ENCODE data around the gene CYP2A13. TPM values are rescaled to one million over a fixed set of nuclear protein-coding genes. Genes with fewer than 3 reads are reported as not detected.
"Not testable (repeated sequence)": the region's sequence is repeated elsewhere in the genome, so short reads cannot be mapped to it uniquely, and the experiment has no call there.

The CYP2A13 gene
- total RNA-seq, 1 donor from 2014 or later, result not detected

DNA sequence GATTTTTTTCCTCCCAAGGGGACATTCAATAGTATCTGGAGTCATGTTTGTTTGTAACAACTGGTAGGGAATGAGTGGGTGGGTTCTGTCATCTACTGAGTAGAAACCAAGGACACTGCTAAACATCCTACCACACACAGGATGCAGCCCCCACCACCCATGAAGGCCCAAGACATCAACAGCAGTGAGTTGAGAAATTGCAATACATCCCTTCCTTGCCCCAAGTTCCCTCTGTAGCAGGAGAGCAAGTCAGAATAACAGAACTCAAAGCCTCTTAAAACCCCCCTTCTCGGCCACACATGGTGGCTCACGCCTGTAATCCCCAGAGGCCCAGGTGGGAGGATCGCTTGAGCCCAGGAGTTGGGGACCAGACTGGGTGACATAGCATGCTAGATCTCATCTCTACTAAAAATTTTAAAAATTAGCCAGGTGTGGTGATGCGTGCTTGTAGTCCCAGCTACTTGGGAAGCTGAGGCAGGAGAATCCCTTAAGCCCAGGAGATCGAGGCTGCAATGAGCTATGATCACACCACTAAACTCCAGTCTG is 23.6 kb downstream of the CYP2A13 start:
- H3K4me3 Mint-ChIP-seq, result no peak overlapping the region
- no peaks in the 10 kb centered on the region for H3K4me1 Mint-ChIP-seq
- peaks cover 5% of the 10 kb centered on the region for H3K9me3 Mint-ChIP-seq
- DNase-seq (ENCODE audit: low spot score in 2 of 2, unreplicated experiment in 2 of 2), result no peak
- no peaks in the 10 kb centered on the region for H3K36me3 Mint-ChIP-seq
- H3K27ac Mint-ChIP-seq, result no peak overlapping the region
- TF ChIP-seq, protein P1, sequence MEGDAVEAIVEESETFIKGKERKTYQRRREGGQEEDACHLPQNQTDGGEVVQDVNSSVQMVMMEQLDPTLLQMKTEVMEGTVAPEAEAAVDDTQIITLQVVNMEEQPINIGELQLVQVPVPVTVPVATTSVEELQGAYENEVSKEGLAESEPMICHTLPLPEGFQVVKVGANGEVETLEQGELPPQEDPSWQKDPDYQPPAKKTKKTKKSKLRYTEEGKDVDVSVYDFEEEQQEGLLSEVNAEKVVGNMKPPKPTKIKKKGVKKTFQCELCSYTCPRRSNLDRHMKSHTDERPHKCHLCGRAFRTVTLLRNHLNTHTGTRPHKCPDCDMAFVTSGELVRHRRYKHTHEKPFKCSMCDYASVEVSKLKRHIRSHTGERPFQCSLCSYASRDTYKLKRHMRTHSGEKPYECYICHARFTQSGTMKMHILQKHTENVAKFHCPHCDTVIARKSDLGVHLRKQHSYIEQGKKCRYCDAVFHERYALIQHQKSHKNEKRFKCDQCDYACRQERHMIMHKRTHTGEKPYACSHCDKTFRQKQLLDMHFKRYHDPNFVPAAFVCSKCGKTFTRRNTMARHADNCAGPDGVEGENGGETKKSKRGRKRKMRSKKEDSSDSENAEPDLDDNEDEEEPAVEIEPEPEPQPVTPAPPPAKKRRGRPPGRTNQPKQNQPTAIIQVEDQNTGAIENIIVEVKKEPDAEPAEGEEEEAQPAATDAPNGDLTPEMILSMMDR (IDR thresholded peaks at IDR 0.05; ENCODE audit: unreplicated experiment), result no peak
- peaks cover 3% of the 10 kb centered on the region for H3K27me3 Mint-ChIP-seq (ENCODE audit: low read depth)

DNA sequence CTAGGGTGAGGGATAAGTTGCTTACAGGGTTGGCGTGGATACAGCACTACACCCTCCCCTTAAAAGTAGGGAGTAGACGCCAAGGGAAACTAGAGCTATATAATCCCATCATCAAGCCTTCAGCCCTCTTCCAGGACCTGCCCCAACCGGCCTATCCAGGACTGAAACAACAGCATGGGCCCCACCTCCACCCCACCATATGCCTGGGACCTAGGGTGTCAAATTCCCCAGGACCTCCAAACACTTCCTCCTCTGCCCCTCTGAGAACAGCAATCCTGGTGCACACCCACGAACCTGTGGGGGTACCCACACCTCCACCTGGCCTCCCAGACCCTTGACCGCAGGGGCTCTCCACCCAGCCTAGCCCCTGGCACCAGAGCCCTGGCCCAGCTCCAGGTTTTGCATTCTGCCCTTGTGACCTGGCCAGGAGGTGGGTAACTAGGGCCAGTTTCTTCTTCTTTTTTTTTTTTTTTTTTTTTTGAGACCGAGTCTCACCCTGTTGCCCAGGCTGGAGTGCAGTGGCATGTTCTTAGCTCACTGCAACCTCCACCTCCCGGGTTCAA is 24.6 kb downstream of the CYP2A13 start:
- H3K27ac Mint-ChIP-seq, result no peak overlapping the region
- TF ChIP-seq, protein P1 (IDR thresholded peaks at IDR 0.05; ENCODE audit: unreplicated experiment), result no peak
- DNase-seq (ENCODE audit: low spot score in 2 of 2, unreplicated experiment in 2 of 2), result no peak
- H3K4me1 Mint-ChIP-seq, result no peaks in the 10 kb centered on the region
- H3K9me3 Mint-ChIP-seq, result peaks cover 5% of the 10 kb centered on the region
- no peaks in the 10 kb centered on the region for H3K36me3 Mint-ChIP-seq
- peaks cover 5% of the 10 kb centered on the region for H3K27me3 Mint-ChIP-seq (ENCODE audit: low read depth)
- H3K4me3 Mint-ChIP-seq, result no peak overlapping the region

DNA sequence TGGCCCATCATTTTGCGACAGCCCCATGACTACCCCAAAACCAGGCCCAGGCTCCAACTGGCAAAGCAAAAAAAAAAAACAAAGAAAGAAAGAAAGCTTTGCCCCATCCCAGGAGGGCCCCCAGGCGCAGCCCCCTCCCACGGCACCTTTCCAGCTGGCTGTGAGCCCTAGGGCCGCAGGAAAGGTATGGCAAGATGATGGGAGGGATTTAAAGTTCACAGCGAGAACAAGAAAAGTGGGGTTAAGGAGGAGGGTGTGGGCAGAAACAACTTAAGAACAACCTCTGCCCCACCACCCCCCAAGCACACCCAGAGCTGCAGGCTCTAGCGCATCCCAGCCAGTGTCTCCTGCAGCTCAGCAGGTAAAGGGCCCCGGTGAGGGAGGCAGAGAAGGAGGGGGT is 25.9 kb downstream of the CYP2A13 start, which contains the start of gene CYP2F1:
CYP2F1 (plus strand) TSS at position 301 of the 400 bp plus-strand sequence. CDS start 1,757 bp downstream, outside the sequence.
- no peak for DNase-seq (ENCODE audit: low spot score in 2 of 2, unreplicated experiment in 2 of 2)
- no peak within 1 kb of the TSS for H3K27ac Mint-ChIP-seq
- peaks cover 12% of the 10 kb centered on the region for H3K27me3 Mint-ChIP-seq (ENCODE audit: low read depth)
- no peak within 1 kb of the TSS for H3K4me3 Mint-ChIP-seq
- peaks cover 5% of the 10 kb centered on the region for H3K9me3 Mint-ChIP-seq
- H3K4me1 Mint-ChIP-seq, result no peaks in the 10 kb centered on the region
- TF ChIP-seq, protein P1 (IDR thresholded peaks at IDR 0.05; ENCODE audit: unreplicated experiment), result no peak
- no peaks in the 10 kb centered on the region for H3K36me3 Mint-ChIP-seq

DNA sequence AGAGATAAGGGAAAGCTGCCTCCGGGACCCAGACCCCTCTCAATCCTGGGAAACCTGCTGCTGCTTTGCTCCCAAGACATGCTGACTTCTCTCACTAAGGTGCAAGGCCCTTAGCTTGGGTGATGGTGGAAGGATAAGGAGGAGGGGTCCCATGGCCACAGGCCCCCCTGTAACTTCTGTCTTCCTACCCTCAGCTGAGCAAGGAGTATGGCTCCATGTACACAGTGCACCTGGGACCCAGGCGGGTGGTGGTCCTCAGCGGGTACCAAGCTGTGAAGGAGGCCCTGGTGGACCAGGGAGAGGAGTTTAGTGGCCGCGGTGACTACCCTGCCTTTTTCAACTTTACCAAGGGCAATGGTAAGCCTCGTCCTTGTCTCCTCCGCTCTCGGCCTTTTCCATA is 28.0 kb downstream of the CYP2A13 start:
- DNase-seq (ENCODE audit: low spot score in 2 of 2, unreplicated experiment in 2 of 2), result no peak
- TF ChIP-seq, protein P1 (IDR thresholded peaks at IDR 0.05; ENCODE audit: unreplicated experiment), result no peak
- Mint-ChIP-seq H3K4me1 (no peaks in the 10 kb centered on the region), H3K4me3 (no peak overlapping the region), H3K9me3 (peaks cover 5% of the 10 kb centered on the region), H3K27me3 (ENCODE audit: low read depth) (peaks cover 14% of the 10 kb centered on the region), H3K27ac (no peak overlapping the region), H3K36me3 (no peaks in the 10 kb centered on the region)

DNA sequence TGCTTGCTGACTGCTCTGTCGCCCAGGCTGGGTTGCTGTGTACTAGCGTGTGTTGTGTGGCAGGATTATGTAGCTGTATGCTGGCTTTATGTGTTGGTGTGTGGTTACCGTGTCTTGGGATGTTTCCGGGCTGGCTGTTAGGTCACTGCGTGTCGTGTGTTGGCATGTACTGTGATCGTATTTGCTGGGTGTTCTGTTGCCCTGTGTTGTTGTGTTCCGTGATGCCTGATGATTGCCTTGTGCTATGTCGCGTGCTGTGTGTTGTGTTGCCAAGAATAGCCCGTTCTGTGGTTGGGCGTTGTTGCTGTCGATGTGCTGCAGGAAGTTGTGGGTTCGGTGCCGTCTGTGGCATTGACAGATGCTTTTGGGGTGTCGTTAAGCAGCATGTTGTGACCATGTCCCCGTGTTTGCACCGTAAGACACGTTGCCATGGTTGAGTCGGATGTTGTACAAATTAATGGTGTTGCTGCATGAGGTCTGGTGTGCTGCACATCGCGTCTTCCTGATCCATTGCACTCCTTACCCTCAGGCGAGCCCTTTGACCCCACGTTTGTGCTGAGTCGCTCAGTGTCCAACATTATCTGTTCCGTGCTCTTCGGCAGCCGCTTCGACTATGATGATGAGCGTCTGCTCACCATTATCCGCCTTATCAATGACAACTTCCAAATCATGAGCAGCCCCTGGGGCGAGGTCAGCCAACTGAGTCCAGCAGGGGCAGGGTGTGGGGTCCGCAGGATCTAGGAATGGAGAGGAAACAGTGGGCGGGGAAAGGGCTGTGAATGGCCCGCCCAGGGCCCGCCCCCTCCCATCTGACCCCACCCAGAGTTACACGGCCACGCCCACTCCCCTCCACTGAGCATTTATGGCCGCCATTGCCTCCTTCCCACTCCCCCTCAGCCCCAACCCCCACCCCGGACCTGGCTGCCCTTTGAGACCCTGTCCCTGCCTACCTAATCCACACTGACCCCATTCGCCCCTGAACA is 33.0 kb downstream of the CYP2A13 start:
- H3K27me3 Mint-ChIP-seq (ENCODE audit: low read depth), result peaks cover 11% of the 10 kb centered on the region
- DNase-seq (ENCODE audit: low spot score in 2 of 2, unreplicated experiment in 2 of 2); H3K4me1 Mint-ChIP-seq; H3K9me3 Mint-ChIP-seq; H3K27ac Mint-ChIP-seq; H3K4me3 Mint-ChIP-seq; H3K36me3 Mint-ChIP-seq: not testable (repeated sequence)

DNA sequence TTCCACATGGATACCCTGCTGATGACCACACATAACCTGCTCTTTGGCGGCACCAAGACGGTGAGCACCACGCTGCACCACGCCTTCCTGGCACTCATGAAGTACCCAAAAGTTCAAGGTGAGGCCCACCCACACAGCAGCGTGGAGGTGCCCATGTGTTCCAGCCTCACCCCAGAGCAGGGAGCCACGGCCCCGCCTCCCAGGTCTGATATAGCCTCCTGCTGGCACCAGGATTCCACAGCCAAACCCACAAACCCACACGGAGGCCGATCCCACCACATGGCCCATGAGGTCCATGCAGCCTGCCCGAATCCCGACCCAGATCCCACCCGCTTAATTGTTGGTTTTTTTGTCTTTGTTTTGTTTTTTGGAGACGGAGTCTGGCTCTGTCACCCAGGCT is 34.6 kb downstream of the CYP2A13 start:
- not testable (repeated sequence) for H3K27ac Mint-ChIP-seq; H3K4me1 Mint-ChIP-seq; H3K27me3 Mint-ChIP-seq (ENCODE audit: low read depth); DNase-seq (ENCODE audit: low spot score in 2 of 2, unreplicated experiment in 2 of 2); H3K36me3 Mint-ChIP-seq; H3K9me3 Mint-ChIP-seq; H3K4me3 Mint-ChIP-seq

All from mesothelial cell of epicardium (in vitro differentiated cells).